ENCODE data around the gene NDUFA6. TPM values are rescaled to one million over a fixed set of nuclear protein-coding genes. Genes with fewer than 3 reads are reported as not detected.
"Not testable (repeated sequence)": the region's sequence is repeated elsewhere in the genome, so short reads cannot be mapped to it uniquely, and the experiment has no call there.

The NDUFA6 gene
- total and polyA plus RNA-seq, 5 experiments from 2014 or later: 41.0 to 137 (median 106) TPM

DNA sequence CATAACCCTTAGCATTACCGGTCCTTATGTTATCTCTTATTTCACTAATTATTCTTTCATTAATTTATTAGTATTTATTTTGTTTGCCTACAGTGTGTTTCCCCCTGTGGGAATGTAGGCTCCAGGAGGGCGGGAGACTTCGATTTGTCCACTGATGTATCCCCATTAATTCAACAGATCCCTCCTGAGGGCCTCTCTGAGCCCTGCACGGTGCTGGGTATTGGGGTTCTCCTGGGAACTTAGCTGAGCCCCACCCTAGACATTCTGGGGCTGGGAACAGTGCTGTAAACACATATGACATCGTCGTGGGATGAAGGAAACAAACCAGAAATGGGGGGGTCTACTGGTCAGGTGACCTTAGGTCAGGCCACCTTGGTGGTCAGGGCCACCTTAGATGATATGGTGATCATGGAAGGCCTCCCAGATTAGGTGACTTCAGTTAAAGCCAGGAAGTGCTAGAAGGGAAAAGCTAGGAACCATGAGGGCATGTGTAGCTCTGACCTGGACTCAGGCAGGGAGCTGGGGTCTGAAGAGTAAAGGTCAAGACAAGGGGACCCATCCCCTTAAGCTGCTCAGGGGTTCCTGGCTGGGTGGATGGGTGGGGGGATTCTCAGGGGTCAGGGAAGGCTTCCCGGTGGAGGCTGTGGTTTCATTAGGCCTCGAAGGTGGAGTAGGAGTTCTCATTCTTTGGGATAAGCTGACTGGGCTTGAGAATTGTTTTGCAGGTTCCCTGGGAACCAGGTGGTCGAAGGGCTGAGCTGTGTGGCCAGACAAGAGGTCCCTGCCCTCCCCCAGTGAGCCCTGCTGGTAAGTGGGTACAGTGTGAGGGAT is 15.5 kb downstream of the NDUFA6 start:
- peak in 1 of 10 donors; percentile 7 for DNase-seq
- ATAC-seq: no peak
- H3K27me3 Mint-ChIP-seq: no peaks in the 10 kb centered on the region
- H3K4me1 Mint-ChIP-seq: peaks cover 20 to 58% (median 44%) of the 10 kb centered on the region in 4 donors
- POLR2A ChIA-PET: interaction anchor here (0.8 to 7.3 kb wide), 3 partner anchors 9 to 369 kb away, joined by 3 to 163 read pairs (median 4); partner anchors contain the start of gene NDUFA6
- H3K4me3 Mint-ChIP-seq: peak overlapping the region; percentile 46 to 97 (median 62)
- no peaks in the 10 kb centered on the region for H3K36me3 Mint-ChIP-seq
- peak overlapping the region in 6 of 10 donors; percentile 17 to 73 (median 71) for H3K27ac Mint-ChIP-seq
- H3K9me3 Mint-ChIP-seq: no peaks in the 10 kb centered on the region

DNA sequence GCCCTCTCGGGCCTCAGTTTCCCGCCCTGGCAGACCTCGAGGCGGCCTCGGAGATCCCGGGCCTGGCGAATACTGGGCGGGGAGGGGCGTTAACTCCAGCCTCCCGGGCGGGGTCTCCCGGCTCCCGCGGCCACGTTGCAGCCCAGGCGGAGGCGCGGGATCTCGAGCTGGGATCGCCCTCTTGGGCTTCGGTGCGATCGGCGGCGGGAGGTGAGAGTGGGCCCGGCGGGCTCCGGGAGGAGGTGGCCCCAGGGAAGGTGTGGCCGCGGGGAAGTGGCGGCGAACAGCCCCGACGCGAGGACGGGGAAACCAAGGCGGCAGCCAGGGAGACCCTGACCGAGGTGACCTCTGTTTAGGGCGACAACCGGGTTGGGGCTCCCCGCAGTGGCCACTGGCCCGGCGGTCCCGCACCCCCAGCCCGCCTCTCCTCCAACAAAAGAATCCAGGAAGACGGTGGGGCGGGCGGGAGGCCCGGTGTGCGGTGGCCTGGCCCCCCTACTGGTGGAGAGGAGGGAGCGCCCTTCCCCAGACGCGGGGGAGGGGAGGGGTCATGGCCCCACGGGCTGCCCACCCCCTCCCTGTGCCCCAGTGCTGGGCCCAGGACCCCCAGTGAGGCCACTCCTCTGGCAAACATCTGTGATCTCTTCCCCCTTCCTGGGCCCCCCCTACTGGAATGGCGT is 16.3 kb downstream of the NDUFA6 start, which contains the start of gene PHETA2:
PHETA2 (plus strand) TSS at position 117 of the 680 bp plus-strand sequence. CDS start 3,046 bp downstream, outside the sequence.
- DNase-seq (peak; percentile 17 to 79 (median 44)), ATAC-seq (peak in 1 of 2 donors; percentile 6)
- H3K4me3 Mint-ChIP-seq: peak within 1 kb of the TSS; percentile 57 to 97 (median 68)
- H3K4me1 Mint-ChIP-seq: peaks cover 18 to 59% (median 46%) of the 10 kb centered on the region in 4 donors
- H3K36me3 Mint-ChIP-seq: no peaks in the 10 kb centered on the region
- H3K27me3 Mint-ChIP-seq: no peaks in the 10 kb centered on the region
- peak within 1 kb of the TSS in 8 of 10 donors; percentile 20 to 91 (median 76) for H3K27ac Mint-ChIP-seq
- POLR2A ChIA-PET: interaction anchor here (2.2 kb wide), 1 partner anchor 16 kb away, joined by 9 read pairs; the partner anchor contains the start of gene NDUFA6
- no peaks in the 10 kb centered on the region for H3K9me3 Mint-ChIP-seq

DNA sequence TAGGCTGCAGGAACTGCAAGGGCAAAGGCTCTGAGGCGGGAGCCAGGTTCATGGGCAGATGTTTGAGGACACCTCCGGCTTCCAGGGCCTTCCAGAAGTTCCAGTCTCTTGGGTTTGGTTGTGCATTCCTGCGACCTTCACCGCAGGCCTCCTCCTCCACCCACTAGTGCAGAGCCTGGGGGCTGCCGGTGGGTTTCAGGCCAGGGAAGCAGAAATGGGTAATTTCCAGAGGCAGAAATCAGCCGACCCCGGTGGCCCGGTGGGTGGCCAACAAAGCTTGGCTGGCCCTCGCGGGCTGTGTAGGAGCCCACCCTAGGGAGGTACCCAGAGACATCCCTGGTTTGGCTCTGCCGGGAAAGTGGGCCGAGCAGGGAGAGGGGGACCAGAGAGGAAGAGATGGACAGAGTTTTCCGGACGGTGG is 16.9 kb downstream of the NDUFA6 start:
- H3K36me3 Mint-ChIP-seq: no peaks in the 10 kb centered on the region
- no peaks in the 10 kb centered on the region for H3K27me3 Mint-ChIP-seq
- POLR2A ChIA-PET: interaction anchor here (2.2 kb wide), 1 partner anchor 17 kb away, joined by 9 read pairs; the partner anchor contains the start of gene NDUFA6
- DNase-seq: peak in 1 of 10 donors; percentile 10
- peak overlapping the region; percentile 33 to 97 (median 68) for H3K4me3 Mint-ChIP-seq
- H3K4me1 Mint-ChIP-seq: peaks cover 15 to 59% (median 41%) of the 10 kb centered on the region in 4 donors
- no peak for ATAC-seq
- H3K9me3 Mint-ChIP-seq: no peaks in the 10 kb centered on the region
- H3K27ac Mint-ChIP-seq: peak overlapping the region in 8 of 10 donors; percentile 20 to 91 (median 73)

DNA sequence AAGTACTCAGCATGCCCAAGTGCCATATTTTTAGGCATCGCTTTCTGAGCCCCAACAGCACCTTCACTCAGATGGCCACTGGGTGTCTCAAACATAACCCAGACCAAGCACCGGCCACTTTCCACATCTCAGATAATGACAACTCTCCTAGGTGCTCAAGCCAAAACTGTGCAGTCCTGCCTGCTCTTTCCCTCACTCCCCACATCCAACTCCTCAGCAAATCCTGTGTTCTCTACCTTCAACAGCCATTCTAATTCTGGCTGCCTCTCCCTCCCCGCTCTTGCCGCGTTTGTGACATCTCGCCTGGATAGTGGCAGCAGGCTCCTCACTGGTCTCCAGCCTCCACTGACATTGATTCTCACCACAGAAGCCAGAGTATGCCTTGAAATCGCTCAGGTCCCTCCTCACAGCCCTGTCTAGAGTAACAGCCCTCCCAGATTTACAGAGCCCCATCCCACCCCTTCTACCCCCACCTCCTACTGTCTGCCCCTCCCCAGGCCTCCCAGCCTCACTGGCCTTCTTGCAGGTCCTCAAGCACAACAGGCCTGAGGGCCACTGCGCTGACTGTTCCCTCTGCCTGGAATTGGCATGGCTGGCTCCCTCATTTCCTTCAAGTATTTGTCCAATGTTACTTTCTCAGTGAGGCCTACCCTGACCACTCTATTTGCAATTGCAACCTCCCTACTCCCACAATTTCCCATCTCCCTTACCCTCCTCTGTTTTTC is 17.8 kb downstream of the NDUFA6 start:
- Mint-ChIP-seq H3K4me1 (peaks cover 15 to 55% (median 38%) of the 10 kb centered on the region in 4 donors), H3K4me3 (peak overlapping the region; percentile 33 to 97 (median 69)), H3K9me3 (no peaks in the 10 kb centered on the region), H3K27me3 (no peaks in the 10 kb centered on the region), H3K36me3 (peaks cover 0 to 2% (median 0%) of the 10 kb centered on the region in 3 donors), H3K27ac (peak overlapping the region in 7 of 10 donors; percentile 5 to 83 (median 67))
- ATAC-seq: no peak
- POLR2A ChIA-PET: interaction anchor here (2.2 kb wide), 1 partner anchor 18 kb away, joined by 9 read pairs; the partner anchor contains the start of gene NDUFA6
- no peak for DNase-seq

DNA sequence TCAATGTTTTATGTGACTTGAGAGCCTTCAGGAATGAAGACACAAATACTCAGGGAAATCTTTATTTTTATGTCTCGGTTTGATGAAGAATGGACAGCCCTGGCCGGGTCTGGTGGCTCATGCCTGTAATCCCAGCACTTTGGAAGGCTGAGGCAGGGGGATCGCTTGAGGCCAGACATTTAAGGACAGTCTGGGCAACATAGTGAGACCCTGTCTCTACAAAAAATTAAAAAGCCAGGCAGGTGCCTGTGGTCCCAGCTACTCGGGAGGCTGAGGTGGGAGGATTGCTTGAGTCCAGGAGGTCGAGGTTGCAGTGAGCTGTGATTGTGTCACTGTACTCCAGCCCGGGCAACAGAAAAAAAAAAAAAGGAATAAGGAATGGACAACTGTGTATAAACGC is 19.1 kb downstream of the NDUFA6 start:
- POLR2A ChIA-PET: interaction anchor here (0.6 to 3.0 kb wide), 4 partner anchors 8 to 1952 kb away, joined by 3 to 46 read pairs (median 12); partner anchors contain the start of genes NDUFA6 and SMDT1
- H3K9me3 Mint-ChIP-seq, DNase-seq, ATAC-seq, H3K36me3 Mint-ChIP-seq, H3K27me3 Mint-ChIP-seq: not testable (repeated sequence)
- H3K27ac Mint-ChIP-seq: peak overlapping the region in 9 of 10 donors; percentile 25 to 95 (median 92)
- peak overlapping the region; percentile 86 to 97 (median 93) for H3K4me3 Mint-ChIP-seq
- peaks cover 19 to 55% (median 38%) of the 10 kb centered on the region in 4 donors for H3K4me1 Mint-ChIP-seq

DNA sequence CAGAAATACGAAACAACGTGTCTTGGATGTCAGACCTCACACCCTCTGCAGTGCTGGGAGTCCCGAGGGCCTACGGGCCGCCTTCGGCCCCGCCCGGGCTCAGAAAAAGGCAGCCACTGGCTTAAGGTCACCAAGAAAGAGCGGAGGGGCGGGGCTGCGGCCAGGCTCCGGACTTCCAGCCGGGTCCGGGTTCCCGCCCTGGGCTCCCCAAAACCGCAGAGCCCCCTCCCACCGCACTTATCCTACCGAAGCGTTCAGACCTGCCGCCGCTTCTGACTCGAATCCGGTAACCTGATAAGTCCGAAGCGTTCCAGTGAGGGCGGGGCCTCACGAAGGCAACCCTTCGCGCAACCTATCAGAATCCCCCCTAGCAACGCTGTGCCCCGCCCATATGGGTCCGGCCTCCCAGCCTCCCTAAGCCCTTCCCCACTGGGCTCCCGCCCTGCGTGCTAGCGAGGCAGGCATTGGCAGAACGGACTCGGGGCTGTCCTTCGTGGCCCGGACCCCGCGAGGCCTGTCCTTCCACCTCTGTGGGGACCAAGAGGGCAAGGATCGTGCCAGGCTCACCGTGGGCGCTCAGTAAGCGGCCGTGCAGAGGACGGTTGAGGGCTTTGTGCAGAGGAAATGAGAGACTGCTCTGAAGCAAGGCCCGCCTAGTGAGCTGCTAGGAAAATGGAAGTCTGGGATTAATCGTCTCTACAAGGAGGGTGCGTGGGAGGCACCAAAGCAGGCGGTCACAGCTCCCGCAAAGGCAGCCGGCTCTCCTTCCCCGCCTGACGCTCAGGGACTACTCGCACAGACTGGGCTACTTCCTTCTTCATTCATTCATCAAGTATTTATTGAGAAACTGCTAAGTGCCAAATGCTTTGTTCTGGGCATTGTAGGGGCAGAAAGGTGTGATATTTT is 19.8 kb downstream of the NDUFA6 start, which contains the start of gene NAGA:
NAGA (minus strand) TSS at position 296 of the 906 bp plus-strand sequence. CDS start 515 bp downstream, outside the sequence.
- Mint-ChIP-seq H3K27ac (peak within 1 kb of the TSS; percentile 64 to 95 (median 92)), H3K27me3 (no peaks in the 10 kb centered on the region), H3K4me3 (peak within 1 kb of the TSS; percentile 86 to 97 (median 93)), H3K9me3 (no peaks in the 10 kb centered on the region), H3K4me1 (peaks cover 21 to 53% (median 38%) of the 10 kb centered on the region in 4 donors), H3K36me3 (peaks cover 0 to 14% (median 4%) of the 10 kb centered on the region in 3 donors)
- ATAC-seq: peak; percentile 96 to 98
- DNase-seq: peak; percentile 79 to 95 (median 88)
- POLR2A ChIA-PET: interaction anchor here (0.6 to 3.0 kb wide), 6 partner anchors 9 to 1951 kb away, joined by 3 to 46 read pairs (median 4); partner anchors contain the start of genes NDUFA6, SMDT1 and WBP2NL

DNA sequence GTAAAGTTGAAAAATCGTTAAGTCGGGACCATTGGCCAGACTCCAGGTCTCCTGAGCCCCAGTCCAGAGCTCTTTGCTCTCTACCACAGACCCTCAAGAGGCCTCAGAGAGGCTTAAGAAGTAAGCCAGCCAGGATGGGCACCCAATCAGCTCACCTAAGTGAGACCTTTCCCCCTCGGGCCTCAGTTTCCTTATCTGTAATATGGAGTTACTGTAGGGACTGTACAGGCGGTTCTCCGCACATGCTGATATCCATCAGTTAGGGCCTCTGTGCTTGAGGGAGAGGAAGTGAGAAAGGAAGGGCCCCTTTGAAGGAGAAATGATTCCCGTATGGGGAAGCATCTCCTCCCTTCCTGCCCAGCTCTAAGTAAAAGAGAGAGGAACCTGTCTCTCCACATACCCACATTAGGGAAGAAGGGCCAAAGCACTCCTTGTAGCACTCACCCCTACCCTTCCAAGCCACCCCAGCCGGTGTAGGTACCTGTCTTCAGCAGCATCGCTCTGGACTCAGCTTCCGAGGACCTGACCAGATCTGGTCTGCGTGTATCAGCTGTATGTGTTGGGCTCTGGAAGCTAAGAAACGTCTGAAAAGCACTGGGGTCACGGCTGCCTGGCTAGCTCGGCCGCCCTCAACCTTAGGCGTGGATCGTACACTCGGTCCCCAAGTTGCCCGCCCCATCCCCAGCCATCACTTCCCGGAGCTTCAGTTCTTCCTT is 20.6 kb downstream of the NDUFA6 start:
- POLR2A ChIA-PET: interaction anchor here (0.6 to 3.0 kb wide), 8 partner anchors 9 to 388 kb away, joined by 3 to 46 read pairs (median 4); partner anchors contain the start of genes NDUFA6, SMDT1 and WBP2NL
- no peak for DNase-seq
- H3K9me3 Mint-ChIP-seq: no peaks in the 10 kb centered on the region
- H3K4me1 Mint-ChIP-seq: peaks cover 22 to 46% (median 33%) of the 10 kb centered on the region in 4 donors
- peaks cover 0 to 16% (median 4%) of the 10 kb centered on the region in 3 donors for H3K36me3 Mint-ChIP-seq
- ATAC-seq: no peak
- H3K27ac Mint-ChIP-seq: peak overlapping the region in 9 of 10 donors; percentile 75 to 93 (median 90)
- H3K27me3 Mint-ChIP-seq: no peaks in the 10 kb centered on the region
- peak overlapping the region; percentile 86 to 97 (median 93) for H3K4me3 Mint-ChIP-seq

DNA sequence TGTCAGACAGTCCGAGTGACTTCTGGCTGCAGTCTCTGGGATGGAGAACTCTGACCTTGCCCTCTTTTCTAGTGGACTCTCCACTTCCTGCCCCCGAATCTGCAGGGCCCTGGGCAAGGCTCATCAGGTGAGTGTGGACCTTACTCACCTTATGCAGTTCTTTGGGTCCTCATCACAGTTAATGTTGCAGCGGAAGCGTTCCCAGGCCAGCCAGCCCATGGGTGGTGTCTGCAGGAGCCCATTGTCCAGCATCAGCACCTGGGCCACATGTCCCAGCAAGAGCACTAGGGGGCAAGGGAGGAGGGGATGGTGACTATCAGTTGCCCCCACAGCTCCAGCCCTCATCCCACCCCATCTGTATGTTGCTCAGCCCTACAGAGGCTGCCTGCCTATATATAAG is 22.3 kb downstream of the NDUFA6 start:
- no peak for ATAC-seq
- POLR2A ChIA-PET: interaction anchor here (3.0 kb wide), 1 partner anchor 23 kb away, joined by 21 read pairs; the partner anchor contains the start of gene NDUFA6

DNA sequence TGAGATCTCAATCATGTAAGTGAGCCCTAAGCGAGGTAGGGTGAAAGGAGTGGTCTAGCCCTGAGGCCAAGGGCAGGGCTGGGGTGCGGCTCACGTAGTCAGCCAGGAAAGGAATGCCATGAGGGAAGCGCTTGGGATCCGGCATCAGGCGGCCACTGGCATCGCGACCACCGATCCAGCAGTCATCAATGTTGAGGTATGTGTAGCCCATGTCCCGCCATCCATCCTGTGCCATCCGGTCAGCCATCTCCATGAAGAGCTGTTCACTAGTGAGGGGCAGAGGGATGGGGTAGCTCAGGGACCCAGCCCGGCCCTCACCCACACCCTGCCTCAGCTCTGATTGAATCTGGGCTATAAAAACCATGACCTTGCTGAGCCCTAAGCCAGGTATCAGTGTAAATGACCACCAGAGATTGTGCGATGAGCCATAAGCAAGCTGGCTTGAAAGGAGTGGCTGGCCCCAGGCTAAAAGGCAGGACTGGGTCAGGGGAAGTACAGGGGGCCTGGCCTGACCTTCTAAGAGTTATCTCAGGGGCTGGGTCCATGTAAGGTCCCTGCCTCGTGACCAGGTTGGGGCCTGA is 22.8 kb downstream of the NDUFA6 start:
- H3K27ac Mint-ChIP-seq: peak overlapping the region in 2 of 10 donors; percentile 27 to 72
- POLR2A ChIA-PET: no interaction called here
- DNase-seq: no peak

More for the DNA sequence above, 22.3 kb downstream of the NDUFA6 start:
- Mint-ChIP-seq H3K27ac (peak overlapping the region in 1 of 10 donors; percentile 59), H3K36me3 (peaks cover 0 to 23% (median 5%) of the 10 kb centered on the region in 3 donors), H3K4me1 (peaks cover 23 to 40% (median 30%) of the 10 kb centered on the region in 4 donors), H3K9me3 (no peaks in the 10 kb centered on the region), H3K4me3 (peak overlapping the region in 1 of 10 donors; percentile 4), H3K27me3 (no peaks in the 10 kb centered on the region)
- no peak for DNase-seq

DNA sequence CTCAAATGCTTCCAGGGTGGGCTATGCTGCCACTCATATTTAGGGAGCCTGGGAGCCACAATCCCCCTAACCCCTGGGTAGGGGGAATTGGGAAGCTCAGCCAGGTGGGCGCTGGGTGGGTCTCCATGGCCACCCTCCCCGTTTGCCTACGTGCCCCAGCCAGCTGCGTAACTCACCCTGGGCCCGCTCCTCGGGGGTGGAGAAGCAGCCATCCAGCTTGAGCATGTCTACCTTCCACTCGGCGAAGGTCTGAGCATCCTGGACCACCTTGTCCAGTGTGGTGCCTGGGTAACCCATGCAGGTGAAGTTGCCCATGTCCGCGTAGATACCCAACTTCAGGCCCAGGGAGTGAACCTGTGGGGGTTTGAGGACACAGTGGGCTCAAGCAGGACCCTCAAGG is 23.6 kb downstream of the NDUFA6 start:
- peaks cover 20 to 31% (median 22%) of the 10 kb centered on the region in 4 donors for H3K4me1 Mint-ChIP-seq
- no peak overlapping the region for H3K4me3 Mint-ChIP-seq
- H3K27ac Mint-ChIP-seq: no peak overlapping the region
- ATAC-seq: no peak
- H3K36me3 Mint-ChIP-seq: peaks cover 0 to 34% (median 9%) of the 10 kb centered on the region in 3 donors
- POLR2A ChIA-PET: no interaction called here
- no peaks in the 10 kb centered on the region for H3K9me3 Mint-ChIP-seq
- no peak for DNase-seq
- H3K27me3 Mint-ChIP-seq: no peaks in the 10 kb centered on the region

More for the DNA sequence above, 22.8 kb downstream of the NDUFA6 start:
- Mint-ChIP-seq H3K4me1 (peaks cover 22 to 36% (median 25%) of the 10 kb centered on the region in 4 donors), H3K4me3 (no peak overlapping the region), H3K36me3 (peaks cover 0 to 28% (median 9%) of the 10 kb centered on the region in 3 donors), H3K27me3 (no peaks in the 10 kb centered on the region), H3K9me3 (no peaks in the 10 kb centered on the region)
- no peak for ATAC-seq
